GM15510 (cell line): ENCODE measurements around the gene SLC16A9.

Experiments
- POLR2A ChIP-seq: IDR thresholded peaks from 3 replicates; pipeline ENCODE4 v1.6.1; 2011; ENCODE audit warnings: borderline replicate concordance; ENCODE audit not compliant: insufficient read length; ENCODE audit errors: extremely low read depth

SLC16A9 gene

GRCh38 chr10:59719374-59719773 is 9.7 kb upstream of the SLC16A9 start:
- TF ChIP-seq POLR2A = no peak

- TF ChIP-seq POLR2A = no peak
Measured at GRCh38 chr10:59718257-59718656, 8.6 kb upstream of the SLC16A9 start.

GRCh38 chr10:59713196-59713821 is 3.7 kb upstream of the SLC16A9 start:
- no peak for TF ChIP-seq POLR2A

- no peak for TF ChIP-seq POLR2A
Measured at GRCh38 chr10:59711871-59712494, 2.3 kb upstream of the SLC16A9 start.

GRCh38 chr10:59708816-59709394 is 745 bp downstream of the SLC16A9 start:
- no peak for TF ChIP-seq POLR2A

GRCh38 chr10:59706851-59707797 is 2.5 kb downstream of the SLC16A9 start:
- no peak for TF ChIP-seq POLR2A

- TF ChIP-seq POLR2A = no peak
Measured at GRCh38 chr10:59705931-59706330, 3.7 kb downstream of the SLC16A9 start.

GRCh38 chr10:59704630-59705029 is 5.0 kb downstream of the SLC16A9 start:
- TF ChIP-seq POLR2A = no peak

GRCh38 chr10:59702347-59702746 is 7.3 kb downstream of the SLC16A9 start:
- TF ChIP-seq POLR2A = no peak

GRCh38 chr10:59700709-59701108 is 8.9 kb downstream of the SLC16A9 start:
- TF ChIP-seq POLR2A = no peak

- no peak for TF ChIP-seq POLR2A
Measured at GRCh38 chr10:59698326-59698725, 11.3 kb downstream of the SLC16A9 start.

GRCh38 chr10:59695637-59696036 is 14.0 kb downstream of the SLC16A9 start:
- TF ChIP-seq POLR2A = no peak

- no peak for TF ChIP-seq POLR2A
Measured at GRCh38 chr10:59694936-59695335, 14.7 kb downstream of the SLC16A9 start.

GRCh38 chr10:59692113-59692512 is 17.5 kb downstream of the SLC16A9 start:
- TF ChIP-seq POLR2A = no peak

GRCh38 chr10:59688921-59689351 is 20.7 kb downstream of the SLC16A9 start:
- no peak for TF ChIP-seq POLR2A
